ENCODE results near the gene KMT5B. TPM values are rescaled to one million over a fixed set of nuclear protein-coding genes. Genes with fewer than 3 reads are reported as not detected.

KMT5B gene
- total and polyA plus RNA-seq, 2 of the 13 experiments (the other 11 are each of a cell fraction or from before 2014, with no cell fraction given) = 17.6 to 23.7 TPM

DNA sequence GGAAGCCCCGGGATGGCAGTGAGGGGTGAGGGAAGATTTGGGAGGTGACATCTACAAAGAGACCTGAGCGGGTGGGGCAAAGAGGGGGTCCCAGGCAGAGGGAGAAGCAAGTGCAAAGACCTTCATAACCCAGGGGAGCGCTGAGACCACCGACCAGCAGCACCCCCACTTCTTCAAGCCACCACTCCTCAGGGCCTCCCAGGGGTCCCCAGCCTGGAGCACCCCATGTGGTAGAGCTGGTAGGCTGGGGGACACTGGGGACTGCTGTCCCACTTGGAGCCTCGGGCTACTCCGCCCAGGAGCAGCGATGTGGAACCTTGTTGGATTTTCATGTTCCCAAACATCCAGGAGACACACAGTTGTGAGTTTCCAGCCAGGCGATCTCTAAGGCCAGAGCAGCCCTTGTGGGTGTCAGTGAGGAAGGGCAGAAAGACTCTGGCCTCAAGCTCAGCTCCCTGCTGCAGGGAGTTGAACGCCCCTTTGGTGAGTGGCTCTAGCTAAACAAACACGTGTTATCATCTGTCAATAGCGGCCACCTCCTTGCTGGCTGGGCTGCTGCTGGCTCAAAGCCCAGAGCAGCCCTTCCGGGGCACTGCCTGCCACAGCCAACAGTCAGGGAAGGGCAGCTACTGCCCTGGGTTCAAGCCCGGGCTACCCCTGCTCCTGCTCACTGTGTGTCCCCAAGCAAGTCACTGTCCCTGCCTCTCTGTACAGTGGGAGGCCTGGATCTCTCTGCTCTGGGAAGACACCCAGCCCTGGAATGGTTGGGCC lies 66.2 kb downstream of the KMT5B start (continued):
- no peak for TF ChIP-seq BCLAF1 (IDR thresholded peaks at IDR 0.05)
- peak; percentile 93; the same call in 1 of the 2 replicates for TF ChIP-seq SIN3A (IDR thresholded peaks at IDR 0.05; ENCODE audit: borderline replicate concordance, low read depth, low read length)
- TF ChIP-seq, protein P1, sequence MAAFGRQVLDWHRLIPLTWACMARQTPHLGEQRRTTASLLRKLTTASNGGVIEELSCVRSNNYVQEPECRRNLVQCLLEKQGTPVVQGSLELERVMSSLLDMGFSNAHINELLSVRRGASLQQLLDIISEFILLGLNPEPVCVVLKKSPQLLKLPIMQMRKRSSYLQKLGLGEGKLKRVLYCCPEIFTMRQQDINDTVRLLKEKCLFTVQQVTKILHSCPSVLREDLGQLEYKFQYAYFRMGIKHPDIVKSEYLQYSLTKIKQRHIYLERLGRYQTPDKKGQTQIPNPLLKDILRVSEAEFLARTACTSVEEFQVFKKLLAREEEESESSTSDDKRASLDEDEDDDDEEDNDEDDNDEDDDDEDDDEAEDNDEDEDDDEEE (CRISPR knock-in tag; IDR thresholded peaks at IDR 0.05) = peak; percentile 78; the same call in 1 of the 2 replicates
- TF ChIP-seq KDM1A (CRISPR knock-in tag; IDR thresholded peaks at IDR 0.05) = peak; percentile 17; the same call in 1 of the 2 replicates
- no peak for TF ChIP-seq TCF12 (IDR thresholded peaks at IDR 0.05)
- 0 out of 2 replicates have a peak, but pooled peaks have one; percentile 58 for TF ChIP-seq TCF12 (CRISPR knock-in tag; IDR thresholded peaks at IDR 0.05)
- no peak for TF ChIP-seq ZNF589 (CRISPR knock-in tag; conservative IDR thresholded peaks at IDR 0.05)
- no peak for TF ChIP-seq HOXA9 (CRISPR knock-in tag; IDR thresholded peaks at IDR 0.05; ENCODE audit: borderline replicate concordance)
- no peak for TF ChIP-seq CC2D1A (CRISPR knock-in tag; IDR thresholded peaks at IDR 0.05)
- no peak for TF ChIP-seq ZNF260 (CRISPR knock-in tag; IDR thresholded peaks at IDR 0.05; ENCODE audit: borderline replicate concordance, low read depth)
- TF ChIP-seq, protein P2, sequence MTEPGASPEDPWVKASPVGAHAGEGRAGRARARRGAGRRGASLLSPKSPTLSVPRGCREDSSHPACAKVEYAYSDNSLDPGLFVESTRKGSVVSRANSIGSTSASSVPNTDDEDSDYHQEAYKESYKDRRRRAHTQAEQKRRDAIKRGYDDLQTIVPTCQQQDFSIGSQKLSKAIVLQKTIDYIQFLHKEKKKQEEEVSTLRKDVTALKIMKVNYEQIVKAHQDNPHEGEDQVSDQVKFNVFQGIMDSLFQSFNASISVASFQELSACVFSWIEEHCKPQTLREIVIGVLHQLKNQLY (CRISPR knock-in tag; IDR thresholded peaks at IDR 0.05) = peak; percentile 96
- no peak for TF ChIP-seq PCBP2 (optimal IDR thresholded peaks at IDR 0.05; ENCODE audit: low read depth, low read length, poor library complexity, severe bottlenecking)
- TF ChIP-seq, protein P3, sequence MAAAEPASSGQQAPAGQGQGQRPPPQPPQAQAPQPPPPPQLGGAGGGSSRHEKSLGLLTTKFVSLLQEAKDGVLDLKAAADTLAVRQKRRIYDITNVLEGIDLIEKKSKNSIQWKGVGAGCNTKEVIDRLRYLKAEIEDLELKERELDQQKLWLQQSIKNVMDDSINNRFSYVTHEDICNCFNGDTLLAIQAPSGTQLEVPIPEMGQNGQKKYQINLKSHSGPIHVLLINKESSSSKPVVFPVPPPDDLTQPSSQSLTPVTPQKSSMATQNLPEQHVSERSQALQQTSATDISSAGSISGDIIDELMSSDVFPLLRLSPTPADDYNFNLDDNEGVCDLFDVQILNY (CRISPR knock-in tag; conservative IDR thresholded peaks at IDR 0.05) = no peak
- TF ChIP-seq MEIS2 (CRISPR knock-in tag; IDR thresholded peaks at IDR 0.05) = peak; percentile 86
- TF ChIP-seq MBNL3 (CRISPR knock-in tag; conservative IDR thresholded peaks at IDR 0.05) = no peak
- TF ChIP-seq FOXC1 (CRISPR knock-in tag; IDR thresholded peaks at IDR 0.05; ENCODE audit: borderline replicate concordance) = peak; percentile 82; the same call in 1 of the 2 replicates
- peak; percentile 75 for TF ChIP-seq HNF1B (CRISPR knock-in tag; IDR thresholded peaks at IDR 0.05)
- TF ChIP-seq MYC (CRISPR knock-in tag; IDR thresholded peaks at IDR 0.05; ENCODE audit: borderline replicate concordance) = peak; percentile 93; the same call in 1 of the 2 replicates
- no peak for TF ChIP-seq TEAD2 (CRISPR knock-in tag; IDR thresholded peaks at IDR 0.05)

All from HepG2 (cell line).